ENCODE measurements around the gene HIP1R. TPM values are rescaled to one million over a fixed set of nuclear protein-coding genes. Genes with fewer than 3 reads are reported as not detected.

HIP1R gene
- total and polyA plus RNA-seq, 2 of the 4 experiments (the other 2 are of a cell fraction), result 13.8 to 18.5 TPM

DNA sequence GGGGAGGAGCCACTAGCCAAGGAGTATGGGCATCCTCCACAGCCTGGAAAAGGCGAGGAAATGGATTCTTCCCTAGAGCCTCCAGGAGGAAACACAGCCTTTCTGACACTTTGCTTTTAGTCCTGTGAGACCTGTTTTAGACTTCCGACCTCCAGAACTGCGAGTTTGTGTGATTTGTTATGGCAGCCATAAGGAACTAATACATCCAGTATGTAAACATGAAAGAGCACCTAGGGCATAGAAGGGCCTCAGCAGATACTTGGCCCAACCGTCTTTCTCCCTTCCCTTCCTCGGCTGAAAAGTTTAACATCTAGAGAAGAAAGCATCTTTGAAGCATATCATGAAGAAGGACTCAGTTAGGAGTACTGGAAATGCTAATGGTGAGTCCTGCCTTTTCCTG is 3.6 kb downstream of the HIP1R start:
- Histone ChIP-seq H3K56ac (ENCODE audit: extremely low read depth, insufficient read depth, low read length) (no peak overlapping the region), H2AFZ (replicated peaks; ENCODE audit: low read length, poor library complexity) (no peak overlapping the region), H3K4me2 (ENCODE audit: low read depth, low read length) (no peak overlapping the region), H3K18ac (ENCODE audit: low read depth, low read length) (no peak overlapping the region), H3K9ac (ENCODE audit: low read depth, low read length) (no peak overlapping the region), H3K27ac (ENCODE audit: insufficient read depth, low read length) (no peak overlapping the region), H3K4me1 (ENCODE audit: control insufficient read depth, insufficient read depth, low read length) (peaks cover 22% of the 10 kb centered on the region), H3K36me3 (ENCODE audit: control insufficient read depth, insufficient read depth, low read length) (no peaks in the 10 kb centered on the region), H3K9me1 (ENCODE audit: insufficient read depth, low read length) (peaks cover 25% of the 10 kb centered on the region), H2BK120ac (ENCODE audit: low read depth, low read length) (no peak overlapping the region), H2BK5ac (ENCODE audit: low read depth, low read length, poor library complexity, severe bottlenecking) (no peak overlapping the region), H3K23ac (ENCODE audit: low read depth, low read length) (no peak overlapping the region), H3K4ac (ENCODE audit: low read depth, low read length) (no peak overlapping the region), H4K5ac (ENCODE audit: low read depth, low read length) (no peak overlapping the region), H2AK9ac (replicated peaks; ENCODE audit: low read depth, low read length, poor library complexity) (no peak overlapping the region), H3K14ac (replicated peaks; ENCODE audit: low read depth, low read length) (no peak overlapping the region), H3K9me3 (ENCODE audit: control insufficient read depth, insufficient read depth, low read length) (no peaks in the 10 kb centered on the region), H4K91ac (ENCODE audit: insufficient read depth, low read depth, low read length) (no peak overlapping the region), H2AK5ac (ENCODE audit: low read depth, low read length) (peak overlapping the region; percentile 29), H3K27me3 (ENCODE audit: control insufficient read depth, insufficient read depth, low read length) (no peaks in the 10 kb centered on the region), H2BK15ac (ENCODE audit: low read depth, low read length) (no peak overlapping the region), H3K79me1 (ENCODE audit: low read depth in 1 of 2, low read length in 2 of 2) (peaks cover 14 to 52% of the 10 kb centered on the region in 2 experiments; a peak in 3 of 4 replicates), H4K20me1 (ENCODE audit: insufficient read depth, low read length) (peaks cover 12% of the 10 kb centered on the region; the same call in 1 of the 2 replicates), H2BK20ac (ENCODE audit: low read depth, low read length) (no peak overlapping the region), H3K4me3 (ENCODE audit: insufficient read depth, low read depth, low read length) (no peak overlapping the region), H4K8ac (ENCODE audit: low read depth in 2 of 2, low read length in 2 of 2) (no peak overlapping the region)
- intact Hi-C loops (cut with micrococcal nuclease) (no loop called here), dilution Hi-C loops (cut with HindIII; ENCODE audit: low sequenced_read_pairs, unreplicated experiment) (no loop called here), in situ Hi-C loops (cut with MboI; ENCODE audit: low sequenced_read_pairs) (no loop called here)
- DNase-seq (no peak), ATAC-seq (ENCODE audit: low read depth) (no peak)
- TF ChIP-seq RAD21 (IDR thresholded peaks at IDR 0.05; ENCODE audit: low read length) (no peak), RCOR1 (IDR thresholded peaks at IDR 0.05; ENCODE audit: insufficient replicate concordance, low read length) (no peak), POLR2A (IDR thresholded peaks at IDR 0.05; ENCODE audit: low read depth, low read length) (no peak), MAZ (IDR thresholded peaks at IDR 0.05; ENCODE audit: borderline replicate concordance, low read depth, low read length) (no peak), CEBPB (IDR thresholded peaks at IDR 0.05; ENCODE audit: low read depth, low read length) (no peak), MAFK (IDR thresholded peaks at IDR 0.05; ENCODE audit: low read depth, low read length) (no peak), CHD1 (IDR thresholded peaks at IDR 0.05; ENCODE audit: low read depth, low read length) (no peak)
- TF ChIP-seq, protein P1, sequence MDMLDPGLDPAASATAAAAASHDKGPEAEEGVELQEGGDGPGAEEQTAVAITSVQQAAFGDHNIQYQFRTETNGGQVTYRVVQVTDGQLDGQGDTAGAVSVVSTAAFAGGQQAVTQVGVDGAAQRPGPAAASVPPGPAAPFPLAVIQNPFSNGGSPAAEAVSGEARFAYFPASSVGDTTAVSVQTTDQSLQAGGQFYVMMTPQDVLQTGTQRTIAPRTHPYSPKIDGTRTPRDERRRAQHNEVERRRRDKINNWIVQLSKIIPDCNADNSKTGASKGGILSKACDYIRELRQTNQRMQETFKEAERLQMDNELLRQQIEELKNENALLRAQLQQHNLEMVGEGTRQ (IDR thresholded peaks at IDR 0.05; ENCODE audit: low read depth, low read length), result no peak
- TF ChIP-seq, protein P2, sequence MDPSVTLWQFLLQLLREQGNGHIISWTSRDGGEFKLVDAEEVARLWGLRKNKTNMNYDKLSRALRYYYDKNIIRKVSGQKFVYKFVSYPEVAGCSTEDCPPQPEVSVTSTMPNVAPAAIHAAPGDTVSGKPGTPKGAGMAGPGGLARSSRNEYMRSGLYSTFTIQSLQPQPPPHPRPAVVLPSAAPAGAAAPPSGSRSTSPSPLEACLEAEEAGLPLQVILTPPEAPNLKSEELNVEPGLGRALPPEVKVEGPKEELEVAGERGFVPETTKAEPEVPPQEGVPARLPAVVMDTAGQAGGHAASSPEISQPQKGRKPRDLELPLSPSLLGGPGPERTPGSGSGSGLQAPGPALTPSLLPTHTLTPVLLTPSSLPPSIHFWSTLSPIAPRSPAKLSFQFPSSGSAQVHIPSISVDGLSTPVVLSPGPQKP (IDR thresholded peaks at IDR 0.05; ENCODE audit: borderline replicate concordance, low read depth, low read length), result no peak
- no CpG with 5 or more reads among the region's 5 CpGs for WGBS, 2 experiments (ENCODE audit: extremely low coverage in 2 of 2, insufficient read length in 1 of 2)
- ChIA-PET POLR2A (ENCODE audit: unreplicated experiment) (no interaction called here), CTCF (no interaction called here)
- no TSS peak for BruUV-seq (replicated peaks)

All from IMR-90 (cell line).